H9 (cell line): ENCODE data around the gene RAPH1. TPM values are rescaled to one million over a fixed set of nuclear protein-coding genes. Genes with fewer than 3 reads are reported as not detected.

Experiments used
- DNase-seq: peaks from one replicate; pipeline ENCODE4 v3.0.0-alpha.2; 2017
- H2AFZ ChIP-seq: one replicate; pipeline ENCODE4 v1.6.1; 2013; ENCODE audit warnings: mild to moderate bottlenecking, low read length, control low read depth, moderate library complexity
- H2AK5ac ChIP-seq: 2 replicates; pipeline ENCODE4 v1.6.1; 2013; ENCODE audit warnings: low read length, control low read depth, mixed read lengths; ENCODE audit not compliant: insufficient read length
- H2BK120ac ChIP-seq: one replicate; pipeline ENCODE4 v1.6.1; 2013; ENCODE audit warnings: low read depth, mild to moderate bottlenecking, low read length, control low read depth, inconsistent platforms; ENCODE audit not compliant: poor library complexity, severe bottlenecking
- H2BK12ac ChIP-seq: 2 replicates; pipeline ENCODE4 v1.6.1; 2013; ENCODE audit warnings: low read length, control low read depth, mixed read lengths, low read depth; ENCODE audit not compliant: insufficient read length
- H2BK15ac ChIP-seq: 2 replicates; pipeline ENCODE4 v1.6.1; 2013; ENCODE audit warnings: low read depth, low read length, control low read depth
- H2BK20ac ChIP-seq: one replicate; pipeline ENCODE4 v1.6.1; 2013; ENCODE audit warnings: low read depth, mild to moderate bottlenecking, low read length, control low read depth, inconsistent platforms; ENCODE audit not compliant: poor library complexity, severe bottlenecking
- H2BK5ac ChIP-seq: 2 replicates; pipeline ENCODE4 v1.6.1; 2013; ENCODE audit warnings: low read length, control low read depth, mixed read lengths; ENCODE audit not compliant: insufficient read length
- H3K14ac ChIP-seq: 2 replicates; pipeline ENCODE4 v1.6.1; 2013; ENCODE audit warnings: low read length, control low read depth; ENCODE audit not compliant: insufficient read depth
- H3K18ac ChIP-seq: 2 replicates; pipeline ENCODE4 v1.6.1; 2013; ENCODE audit warnings: low read depth, mild to moderate bottlenecking, mixed read lengths, low read length, control low read depth; ENCODE audit not compliant: insufficient read length
- H3K23ac ChIP-seq: 2 replicates; pipeline ENCODE4 v1.6.1; 2013; ENCODE audit warnings: low read length, control low read depth, mixed read lengths, low read depth; ENCODE audit not compliant: insufficient read length
- H3K23me2 ChIP-seq: 2 replicates; pipeline ENCODE4 v1.6.1; 2013; ENCODE audit warnings: low read depth, mild to moderate bottlenecking, mixed read lengths, low read length, control low read depth; ENCODE audit not compliant: insufficient read length, poor library complexity, severe bottlenecking
- H3K27ac ChIP-seq: 2 replicates; pipeline ENCODE4 v1.5.1; 2013; ENCODE audit warnings: low read length, control low read depth, mixed read lengths, low read depth; ENCODE audit not compliant: insufficient read length
- H3K27me3 ChIP-seq: 2 replicates; pipeline ENCODE4 v1.6.1; 2013; ENCODE audit warnings: low read length, control low read depth, inconsistent platforms; ENCODE audit not compliant: insufficient read depth
- H3K4ac ChIP-seq: 2 replicates; pipeline ENCODE4 v1.6.1; 2013; ENCODE audit warnings: low read depth, mild to moderate bottlenecking, control low read depth, inconsistent platforms, low read length, moderate library complexity
- H3K4me1 ChIP-seq: 2 replicates; pipeline ENCODE4 v1.6.1; 2013; ENCODE audit warnings: low read length, control low read depth, inconsistent platforms; ENCODE audit not compliant: insufficient read depth
- H3K4me2 ChIP-seq: 2 replicates; pipeline ENCODE4 v1.6.1; 2013; ENCODE audit warnings: low read length, control low read depth, mixed read lengths; ENCODE audit not compliant: insufficient read length, insufficient read depth
- H3K56ac ChIP-seq: 2 replicates; pipeline ENCODE4 v1.6.1; 2013; ENCODE audit warnings: low read depth, mild to moderate bottlenecking, mixed read lengths, low read length, control low read depth; ENCODE audit not compliant: insufficient read length
- H3K79me1 ChIP-seq: 2 replicates; pipeline ENCODE4 v1.6.1; 2013; ENCODE audit warnings: low read depth, mild to moderate bottlenecking, moderate library complexity, low read length, control low read depth, inconsistent platforms; ENCODE audit not compliant: insufficient read depth, poor library complexity, severe bottlenecking
- H3K79me2 ChIP-seq: 2 replicates; pipeline ENCODE4 v1.6.1; 2013; ENCODE audit warnings: low read length, control low read depth, inconsistent platforms; ENCODE audit not compliant: insufficient read depth
- H3K9ac ChIP-seq: 2 replicates; pipeline ENCODE4 v1.6.1; 2013; ENCODE audit warnings: low read length, control low read depth, mixed read lengths; ENCODE audit not compliant: insufficient read length; ENCODE audit errors: extremely low read depth
- H3K9me3 ChIP-seq: one replicate; pipeline ENCODE4 v1.6.1; 2013; ENCODE audit warnings: low read depth, low read length, inconsistent platforms; ENCODE audit not compliant: control insufficient read depth
- H3T11ph ChIP-seq: one replicate; pipeline ENCODE4 v1.6.1; 2013; ENCODE audit warnings: mild to moderate bottlenecking, low read length, control low read depth, inconsistent platforms
- H4K20me1 ChIP-seq: one replicate; pipeline ENCODE4 v1.6.1; 2013; ENCODE audit not compliant: control insufficient read depth, insufficient read length, insufficient read depth
- H4K5ac ChIP-seq: 2 replicates; pipeline ENCODE4 v1.6.1; 2013; ENCODE audit warnings: low read depth, mild to moderate bottlenecking, mixed read lengths, low read length, control low read depth; ENCODE audit not compliant: insufficient read length
- H4K8ac ChIP-seq: replicated peaks from 2 replicates; pipeline ENCODE4 v1.6.1; 2013; ENCODE audit warnings: low read length, control low read depth, mixed read lengths, low read depth; ENCODE audit not compliant: insufficient read length
- H4K91ac ChIP-seq: 2 replicates; pipeline ENCODE4 v1.6.1; 2013; ENCODE audit warnings: low read depth, mild to moderate bottlenecking, moderate library complexity, mixed read lengths, low read length, control low read depth; ENCODE audit not compliant: insufficient read length
- H3K27ac Mint-ChIP-seq, 3 experiments: 2 replicates in 2 of 3; 3 replicates in 1 of 3; pipeline ENCODE4 v1.8.0; 2020 to 2021; ENCODE audit warnings: mixed read lengths in 3 of 3, mild to moderate bottlenecking in 1 of 3, moderate library complexity in 1 of 3
- H3K27me3 Mint-ChIP-seq: 2 replicates; pipeline ENCODE4 v1.8.0; 2021; ENCODE audit warnings: low read depth, mild to moderate bottlenecking, moderate library complexity, mixed read lengths
- H3K36me3 Mint-ChIP-seq, 3 experiments: 2 replicates in 2 of 3; 3 replicates in 1 of 3; pipeline ENCODE4 v1.8.0; 2020 to 2021; ENCODE audit warnings: low read depth in 3 of 3, mixed read lengths in 3 of 3; ENCODE audit not compliant: insufficient read depth in 1 of 3
- H3K4me1 Mint-ChIP-seq, 2 experiments: 2 replicates each; pipeline ENCODE4 v1.8.0; 2020; ENCODE audit warnings: mixed read lengths in 2 of 2
- H3K4me3 Mint-ChIP-seq, 2 experiments: 2 replicates in 1 of 2; 3 replicates in 1 of 2; pipeline ENCODE4 v1.8.0; 2020 to 2021; ENCODE audit warnings: mild to moderate bottlenecking in 2 of 2, mixed read lengths in 2 of 2, moderate library complexity in 1 of 2
- H3K9me3 Mint-ChIP-seq, 2 experiments: 2 replicates in 1 of 2; 3 replicates in 1 of 2; pipeline ENCODE4 v1.8.0; 2020; ENCODE audit warnings: mild to moderate bottlenecking in 2 of 2, mixed read lengths in 2 of 2, moderate library complexity in 1 of 2
- WGBS: extraction: QIAGEN DNeasy Blood & Tissue Kit; methylation state at CpG from one replicate; pipeline ENCODE4 v1.1.7; 2013; ENCODE audit warnings: missing lambda C conversion rate, low lambda C conversion rate, mixed read lengths; ENCODE audit not compliant: insufficient read length; ENCODE audit errors: extremely low coverage; 5-methylcytosine and 5-hydroxymethylcytosine counted together
- total RNA-seq: library from RNA; stranded (reverse); gene quantifications from 2 replicates; pipeline ENCODE4 v1.2.1, GENCODE V29; 2021
- TF ChIP-seq, protein P1 (sequence below): fragments of 200-600 bp; sonication (generic); conservative IDR thresholded peaks from 3 replicates; pipeline ENCODE4 v1.8.0; 2021; ENCODE audit warnings: antibody characterized with exemption, mild to moderate bottlenecking

The RAPH1 gene
- total RNA-seq, 1 experiment from 2014 or later: 17.1 TPM

GRCh38 chr2:203566161-203566560, 31.1 kb upstream of the RAPH1 start:
- Histone ChIP-seq H3K79me2 (no peaks in the 10 kb centered on the region), H3K14ac (no peak overlapping the region), H2BK15ac (no peak overlapping the region), H3K27ac (no peak overlapping the region), H4K20me1 (no peaks in the 10 kb centered on the region), H3K4me1 (no peaks in the 10 kb centered on the region), H3T11ph (no peak overlapping the region), H4K91ac (no peak overlapping the region), H2BK5ac (no peak overlapping the region), H3K18ac (no peak overlapping the region), H3K56ac (no peak overlapping the region), H2AK5ac (no peak overlapping the region), H3K9me3 (no peaks in the 10 kb centered on the region), H3K79me1 (no peaks in the 10 kb centered on the region), H4K5ac (no peak overlapping the region), H3K4ac (no peak overlapping the region), H3K23me2 (no peaks in the 10 kb centered on the region), H4K8ac (no peak overlapping the region), H2BK20ac (no peak overlapping the region), H2BK120ac (no peak overlapping the region), H2BK12ac (no peak overlapping the region), H3K27me3 (no peaks in the 10 kb centered on the region), H3K23ac (no peak overlapping the region), H3K9ac (no peak overlapping the region), H3K4me2 (no peak overlapping the region), H2AFZ (no peak overlapping the region)
- Mint-ChIP-seq H3K27me3 (peaks cover 2% of the 10 kb centered on the region; the same call in 1 of the 2 replicates), H3K4me3 (no peak overlapping the region), H3K4me1 (no peaks in the 10 kb centered on the region; a peak in 1 of 4 replicates), H3K9me3 (no peaks in the 10 kb centered on the region), H3K36me3 (no peaks in the 10 kb centered on the region), H3K27ac (no peak overlapping the region)
- DNase-seq: no peak
- TF ChIP-seq, protein P1, sequence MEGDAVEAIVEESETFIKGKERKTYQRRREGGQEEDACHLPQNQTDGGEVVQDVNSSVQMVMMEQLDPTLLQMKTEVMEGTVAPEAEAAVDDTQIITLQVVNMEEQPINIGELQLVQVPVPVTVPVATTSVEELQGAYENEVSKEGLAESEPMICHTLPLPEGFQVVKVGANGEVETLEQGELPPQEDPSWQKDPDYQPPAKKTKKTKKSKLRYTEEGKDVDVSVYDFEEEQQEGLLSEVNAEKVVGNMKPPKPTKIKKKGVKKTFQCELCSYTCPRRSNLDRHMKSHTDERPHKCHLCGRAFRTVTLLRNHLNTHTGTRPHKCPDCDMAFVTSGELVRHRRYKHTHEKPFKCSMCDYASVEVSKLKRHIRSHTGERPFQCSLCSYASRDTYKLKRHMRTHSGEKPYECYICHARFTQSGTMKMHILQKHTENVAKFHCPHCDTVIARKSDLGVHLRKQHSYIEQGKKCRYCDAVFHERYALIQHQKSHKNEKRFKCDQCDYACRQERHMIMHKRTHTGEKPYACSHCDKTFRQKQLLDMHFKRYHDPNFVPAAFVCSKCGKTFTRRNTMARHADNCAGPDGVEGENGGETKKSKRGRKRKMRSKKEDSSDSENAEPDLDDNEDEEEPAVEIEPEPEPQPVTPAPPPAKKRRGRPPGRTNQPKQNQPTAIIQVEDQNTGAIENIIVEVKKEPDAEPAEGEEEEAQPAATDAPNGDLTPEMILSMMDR: no peak
- no CpG with 5 or more reads among the region's 4 CpGs for WGBS
